Right lobe of liver (tissue), 6 donors: Measurements from ENCODE around the gene ACTG1. TPM values are rescaled to one million over a fixed set of nuclear protein-coding genes. Genes with fewer than 3 reads are reported as not detected.

Experiments used
- ATAC-seq, 4 donors: fragments of 200-7000 bp; cut with Tn5 transposase; one replicate each; pipeline ENCODE4 v1.9.1; 2020; ENCODE audit warnings: mild to moderate bottlenecking in 4 of 4, moderate library complexity in 4 of 4
- DNase-seq, 3 donors: peaks; one replicate each; pipeline ENCODE4 v3.0.0-alpha.2; 2020
- H3K27ac ChIP-seq, 3 donors: fragments of 200-600 bp; one replicate each; pipeline ENCODE4 v1.8.0; 2022
- H3K27me3 ChIP-seq, 2 donors: fragments of 200-600 bp; one replicate each; pipeline ENCODE4 v1.8.0; 2022
- H3K36me3 ChIP-seq, 4 donors: fragments of 200-600 bp; sonication (generic) in 1 of 4; one replicate each; pipeline versions ENCODE4 v1.5.1 to v1.8.0; 2017 to 2022; ENCODE audit warnings: control low read depth in 1 of 4
- H3K4me1 ChIP-seq, 4 donors: fragments of 200-600 bp; sonication (generic) in 1 of 4; one replicate each; pipeline versions ENCODE4 v1.5.1 to v1.8.0; 2017 to 2022; ENCODE audit warnings: control low read depth in 1 of 4
- H3K4me3 ChIP-seq, 3 donors: fragments of 200-600 bp; one replicate each; pipeline ENCODE4 v1.8.0; 2022
- H3K9me3 ChIP-seq, 4 donors: fragments of 200-600 bp; sonication (generic) in 1 of 4; one replicate each; pipeline versions ENCODE4 v1.5.1 to v1.8.0; 2017 to 2022; ENCODE audit warnings: control low read depth in 1 of 4
- POLR2A ChIP-seq: fragments of 450-650 bp; IDR thresholded peaks from one replicate; pipeline ENCODE4 v1.6.1; 2017; ENCODE audit warnings: antibody characterized with exemption, mild to moderate bottlenecking
- WGBS: methylation state at CpG from one replicate; pipeline ENCODE4 v1.1.6; 2018; ENCODE audit warnings: low coverage, low lambda C conversion rate; ENCODE audit not compliant: insufficient coverage; ENCODE audit errors: missing lambda C conversion rate; 5-methylcytosine and 5-hydroxymethylcytosine counted together
- intact Hi-C, 2 donors: fragments of 100-400 bp; cut with DNase I; formaldehyde crosslinking; loops; one replicate each; pipeline versions ENCODE4 v1.11.2 to v1.14.1; 2022
- total RNA-seq, 6 experiments: library from RNA; depleted of rRNA in 2 of 6; stranded (reverse); fragments of >200 nt in 2 of 6; fragmentation: NEBNext Ultra II Directional in 3 of 6; extraction: Animal tissue kit (Norgen Biotek cat#: 25700) in 3 of 6; gene quantifications; one replicate each; pipeline versions ENCODE4 v1.1.0 to v1.2.4, GENCODE V29; 2016 to 2023
- TF ChIP-seq, protein P1 (sequence below), 4 donors: fragments of 200-600 bp in 3 of 4; fragments of 450-650 bp in 1 of 4; IDR thresholded peaks; one replicate each; pipeline versions ENCODE4 v1.5.1 to v1.8.0; 2016 to 2022; ENCODE audit warnings: antibody characterized with exemption in 4 of 4, mild to moderate bottlenecking in 2 of 4
- donor health status: DM: no; HTN: yes; CAD: no.
- donor health status: DM: no; HTN: no; CAD: no.
- donor health status: DM: no; HTN: no; CAD: no.
- donor health status: DM: no; HTN: yes; CAD: no.
- donor health status: DM: no; HTN: yes; CAD: no.

Gene ACTG1
- total RNA-seq, 6 experiments from 2014 or later = 218 to 2,508 (median 1,326) TPM

DNA sequence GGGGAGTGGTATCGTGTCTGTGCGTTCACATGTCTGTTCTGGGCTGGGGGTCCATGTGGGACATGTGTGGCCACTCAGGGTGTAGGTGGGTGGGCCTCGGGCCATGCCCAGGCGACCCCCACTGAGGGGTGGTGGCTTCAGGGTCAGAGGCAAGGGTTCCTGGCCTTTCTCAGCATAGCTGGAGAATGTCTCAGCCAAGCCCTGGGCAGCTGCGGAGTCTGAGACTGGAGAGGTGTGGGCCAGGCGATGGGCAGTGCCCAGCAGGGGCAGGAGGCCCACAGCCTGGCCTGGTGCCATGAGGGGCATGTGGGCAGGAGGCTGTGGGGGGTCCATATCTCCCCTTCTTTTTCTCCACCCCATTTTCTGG, 16.8 kb upstream of the ACTG1 start:
- no peaks in the 10 kb centered on the region for H3K36me3 ChIP-seq
- no peaks in the 10 kb centered on the region for H3K9me3 ChIP-seq
- WGBS = 50% methylated on average over 2 of the region's 6 CpGs
- no peaks in the 10 kb centered on the region for H3K4me1 ChIP-seq
- no peak overlapping the region for H3K27ac ChIP-seq
- intact Hi-C loops = no loop called here
- no peaks in the 10 kb centered on the region for H3K27me3 ChIP-seq
- DNase-seq (no peak), ATAC-seq (no peak)
- H3K4me3 ChIP-seq = no peak overlapping the region
- TF ChIP-seq, protein P1, sequence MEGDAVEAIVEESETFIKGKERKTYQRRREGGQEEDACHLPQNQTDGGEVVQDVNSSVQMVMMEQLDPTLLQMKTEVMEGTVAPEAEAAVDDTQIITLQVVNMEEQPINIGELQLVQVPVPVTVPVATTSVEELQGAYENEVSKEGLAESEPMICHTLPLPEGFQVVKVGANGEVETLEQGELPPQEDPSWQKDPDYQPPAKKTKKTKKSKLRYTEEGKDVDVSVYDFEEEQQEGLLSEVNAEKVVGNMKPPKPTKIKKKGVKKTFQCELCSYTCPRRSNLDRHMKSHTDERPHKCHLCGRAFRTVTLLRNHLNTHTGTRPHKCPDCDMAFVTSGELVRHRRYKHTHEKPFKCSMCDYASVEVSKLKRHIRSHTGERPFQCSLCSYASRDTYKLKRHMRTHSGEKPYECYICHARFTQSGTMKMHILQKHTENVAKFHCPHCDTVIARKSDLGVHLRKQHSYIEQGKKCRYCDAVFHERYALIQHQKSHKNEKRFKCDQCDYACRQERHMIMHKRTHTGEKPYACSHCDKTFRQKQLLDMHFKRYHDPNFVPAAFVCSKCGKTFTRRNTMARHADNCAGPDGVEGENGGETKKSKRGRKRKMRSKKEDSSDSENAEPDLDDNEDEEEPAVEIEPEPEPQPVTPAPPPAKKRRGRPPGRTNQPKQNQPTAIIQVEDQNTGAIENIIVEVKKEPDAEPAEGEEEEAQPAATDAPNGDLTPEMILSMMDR (IDR thresholded peaks at IDR 0.05) = no peak
- TF ChIP-seq POLR2A = no peak

DNA sequence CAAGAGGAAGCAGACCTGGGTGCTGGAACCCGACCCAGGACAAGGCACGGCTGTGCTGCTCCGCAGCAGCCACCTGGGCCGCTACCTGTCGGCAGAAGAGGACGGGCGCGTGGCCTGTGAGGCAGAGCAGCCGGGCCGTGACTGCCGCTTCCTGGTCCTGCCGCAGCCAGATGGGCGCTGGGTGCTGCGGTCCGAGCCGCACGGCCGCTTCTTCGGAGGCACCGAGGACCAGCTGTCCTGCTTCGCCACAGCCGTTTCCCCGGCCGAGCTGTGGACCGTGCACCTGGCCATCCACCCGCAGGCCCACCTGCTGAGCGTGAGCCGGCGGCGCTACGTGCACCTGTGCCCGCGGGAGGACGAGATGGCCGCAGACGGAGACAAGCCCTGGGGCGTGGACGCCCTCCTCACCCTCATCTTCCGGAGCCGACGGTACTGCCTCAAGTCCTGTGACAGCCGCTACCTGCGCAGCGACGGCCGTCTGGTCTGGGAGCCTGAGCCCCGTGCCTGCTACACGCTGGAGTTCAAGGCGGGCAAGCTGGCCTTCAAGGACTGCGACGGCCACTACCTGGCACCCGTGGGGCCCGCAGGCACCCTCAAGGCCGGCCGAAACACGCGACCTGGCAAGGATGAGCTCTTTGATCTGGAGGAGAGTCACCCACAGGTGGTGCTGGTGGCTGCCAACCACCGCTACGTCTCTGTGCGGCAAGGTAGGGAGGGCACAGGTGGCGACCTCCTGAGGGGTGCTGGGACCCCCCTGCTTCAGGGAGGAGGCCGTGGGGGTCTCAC, 16.2 kb upstream of the ACTG1 start:
- WGBS = no CpG with 5 or more reads among the region's 62 CpGs
- DNase-seq (no peak), ATAC-seq (no peak)
- Histone ChIP-seq H3K36me3 (no peaks in the 10 kb centered on the region), H3K27ac (no peak overlapping the region), H3K27me3 (no peaks in the 10 kb centered on the region), H3K9me3 (no peaks in the 10 kb centered on the region), H3K4me1 (no peaks in the 10 kb centered on the region), H3K4me3 (no peak overlapping the region)
- TF ChIP-seq POLR2A = no peak
- TF ChIP-seq, protein P1 (IDR thresholded peaks at IDR 0.05) = no peak
- intact Hi-C loops = no loop called here

DNA sequence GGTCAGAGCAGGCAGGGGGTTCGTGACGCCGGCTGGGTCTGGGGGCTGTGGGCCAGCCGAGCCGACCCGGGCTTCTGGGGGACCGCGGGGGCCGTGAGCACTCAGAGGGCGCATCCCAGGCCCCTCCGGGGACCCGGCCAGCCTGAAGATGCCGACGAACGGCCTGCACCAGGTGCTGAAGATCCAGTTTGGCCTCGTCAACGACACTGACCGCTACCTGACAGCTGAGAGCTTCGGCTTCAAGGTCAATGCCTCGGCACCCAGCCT, 15.7 kb upstream of the ACTG1 start:
- H3K9me3 ChIP-seq = no peaks in the 10 kb centered on the region
- no peak for ATAC-seq
- intact Hi-C loops = no loop called here
- WGBS = no CpG with 5 or more reads among the region's 20 CpGs
- H3K27ac ChIP-seq = no peak overlapping the region
- no peak overlapping the region for H3K4me3 ChIP-seq
- no peak for TF ChIP-seq POLR2A
- DNase-seq = no peak
- no peaks in the 10 kb centered on the region for H3K27me3 ChIP-seq
- no peaks in the 10 kb centered on the region for H3K4me1 ChIP-seq
- no peaks in the 10 kb centered on the region for H3K36me3 ChIP-seq

DNA sequence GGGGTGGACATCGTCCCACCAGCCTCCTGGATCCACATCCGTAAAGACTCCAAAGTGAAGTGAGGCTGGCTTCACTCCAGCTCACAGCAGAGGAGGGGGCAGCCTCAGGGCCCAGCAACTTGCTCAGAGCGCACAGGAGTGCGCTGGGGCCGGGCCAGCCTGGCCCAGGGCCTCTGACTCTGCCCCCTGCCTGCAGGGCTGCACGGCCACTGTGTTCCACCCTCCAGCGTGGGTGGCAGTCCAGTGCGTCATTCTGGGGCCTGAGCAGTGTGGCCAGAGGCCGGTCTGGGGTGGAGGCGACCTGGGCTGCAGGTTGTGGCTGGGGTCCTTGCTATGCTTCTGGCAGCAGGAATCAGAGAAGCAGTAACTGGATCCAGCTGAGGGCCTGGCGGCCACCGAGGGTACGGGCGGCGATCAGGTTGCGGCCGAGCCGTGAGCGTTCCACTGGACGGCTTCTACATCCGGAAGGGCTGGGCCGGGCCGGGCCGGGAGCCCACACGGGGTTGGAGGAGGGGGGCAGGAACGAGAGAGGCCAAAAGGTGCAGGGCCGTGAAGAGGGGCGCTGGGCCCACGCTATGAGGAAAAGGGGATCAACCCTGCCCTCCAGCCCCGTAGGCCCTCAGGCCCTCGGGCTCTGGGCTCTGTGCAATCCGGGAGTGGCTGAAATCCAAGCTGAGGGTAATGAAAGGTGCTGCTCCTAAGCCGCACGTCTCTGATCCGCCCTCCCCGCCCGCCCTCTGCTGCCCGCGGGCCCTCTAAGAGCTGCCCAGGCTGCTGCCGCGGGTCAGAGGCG, 15.2 kb upstream of the ACTG1 start, which contains the start of gene FSCN2:
TSS of gene FSCN2 (plus strand) at position 787 of the 793 bp plus-strand sequence. CDS start 155 bp downstream, outside the sequence.
- Histone ChIP-seq H3K4me3 (no peak within 1 kb of the TSS), H3K9me3 (no peaks in the 10 kb centered on the region), H3K27ac (no peak within 1 kb of the TSS), H3K4me1 (no peaks in the 10 kb centered on the region), H3K27me3 (no peaks in the 10 kb centered on the region), H3K36me3 (no peaks in the 10 kb centered on the region)
- DNase-seq (no peak), ATAC-seq (peak in 3 of 4 donors; percentile 20 to 21 (median 21))
- WGBS = 52% methylated on average over 5 of the region's 42 CpGs
- intact Hi-C loops = no loop called here
- TF ChIP-seq, protein P1 (IDR thresholded peaks at IDR 0.05) = no peak
- TF ChIP-seq POLR2A = no peak
